Trophoblast cell (in vitro differentiated cells and primary cell): ENCODE data around the gene SLC35F3.

Source experiments
- DNase-seq, 2 donors: peaks; one replicate each; pipeline ENCODE4 v3.0.0-alpha.2; 2016
- H2AFZ ChIP-seq: 2 replicates; pipeline ENCODE4 v1.6.1; 2013; ENCODE audit warnings: low read length, moderate library complexity, mild to moderate bottlenecking; ENCODE audit not compliant: insufficient read depth, poor library complexity
- H2AK5ac ChIP-seq: 2 replicates; pipeline ENCODE4 v1.6.1; 2013; ENCODE audit warnings: mild to moderate bottlenecking, low read length
- H2BK120ac ChIP-seq: 2 replicates; pipeline ENCODE4 v1.6.1; 2013; ENCODE audit warnings: low read length, mild to moderate bottlenecking, moderate library complexity; ENCODE audit not compliant: insufficient read depth, poor library complexity
- H2BK12ac ChIP-seq: 2 replicates; pipeline ENCODE4 v1.6.1; 2013; ENCODE audit warnings: mild to moderate bottlenecking, low read length, moderate library complexity
- H2BK5ac ChIP-seq: 2 replicates; pipeline ENCODE4 v1.6.1; 2013; ENCODE audit warnings: low read length, low read depth, moderate library complexity, mild to moderate bottlenecking; ENCODE audit not compliant: poor library complexity
- H3K14ac ChIP-seq: 2 replicates; pipeline ENCODE4 v1.6.1; 2013; ENCODE audit warnings: mild to moderate bottlenecking, low read length
- H3K18ac ChIP-seq: 2 replicates; pipeline ENCODE4 v1.6.1; 2013; ENCODE audit warnings: mild to moderate bottlenecking, low read length
- H3K23ac ChIP-seq: 2 replicates; pipeline ENCODE4 v1.6.1; 2013; ENCODE audit warnings: low read length
- H3K27ac ChIP-seq: 2 replicates; pipeline ENCODE4 v1.5.1; 2013; ENCODE audit warnings: low read depth, mild to moderate bottlenecking, inconsistent platforms, low read length, moderate library complexity
- H3K27me3 ChIP-seq: 2 replicates; pipeline ENCODE4 v1.6.1; 2013; ENCODE audit warnings: inconsistent platforms, mild to moderate bottlenecking, low read length, moderate library complexity; ENCODE audit not compliant: insufficient read depth
- H3K36me3 ChIP-seq, 2 experiments: 1 replicate in 1 of 2; 2 replicates in 1 of 2; pipeline ENCODE4 v1.6.1; 2013; ENCODE audit warnings: low read length in 2 of 2, mild to moderate bottlenecking in 2 of 2, moderate library complexity in 1 of 2; ENCODE audit not compliant: insufficient read depth in 2 of 2, control insufficient read depth in 1 of 2
- H3K4ac ChIP-seq: 2 replicates; pipeline ENCODE4 v1.6.1; 2013; ENCODE audit warnings: low read depth, mild to moderate bottlenecking, low read length, moderate library complexity
- H3K4me1 ChIP-seq, 2 experiments: 1 replicate in 1 of 2; 2 replicates in 1 of 2; pipeline ENCODE4 v1.6.1; 2013; ENCODE audit warnings: low read length in 2 of 2, mild to moderate bottlenecking in 2 of 2, moderate library complexity in 1 of 2; ENCODE audit not compliant: insufficient read depth in 2 of 2, control insufficient read depth in 1 of 2
- H3K4me2 ChIP-seq: 2 replicates; pipeline ENCODE4 v1.6.1; 2013; ENCODE audit warnings: inconsistent platforms, mild to moderate bottlenecking, low read length, moderate library complexity
- H3K4me3 ChIP-seq: 2 replicates; pipeline ENCODE4 v1.5.1; 2013; ENCODE audit warnings: mild to moderate bottlenecking, low read depth, low read length, inconsistent platforms
- H3K79me1 ChIP-seq: one replicate; pipeline ENCODE4 v1.6.1; 2013; ENCODE audit warnings: low read length
- H3K79me2 ChIP-seq: 2 replicates; pipeline ENCODE4 v1.6.1; 2013; ENCODE audit warnings: low read length, mild to moderate bottlenecking; ENCODE audit not compliant: control insufficient read depth, insufficient read depth, poor library complexity
- H3K9ac ChIP-seq: 2 replicates; pipeline ENCODE4 v1.6.1; 2013; ENCODE audit warnings: mild to moderate bottlenecking, low read length
- H3K9me3 ChIP-seq: 2 replicates; pipeline ENCODE4 v1.6.1; 2013; ENCODE audit warnings: low read depth, mild to moderate bottlenecking, control low read depth, inconsistent platforms, low read length; ENCODE audit not compliant: insufficient read depth
- H4K12ac ChIP-seq: 2 replicates; pipeline ENCODE4 v1.6.1; 2013; ENCODE audit warnings: low read depth, mild to moderate bottlenecking, low read length, moderate library complexity
- H4K8ac ChIP-seq: 2 replicates; pipeline ENCODE4 v1.6.1; 2013; ENCODE audit warnings: low read depth, mild to moderate bottlenecking, low read length, moderate library complexity
- H4K91ac ChIP-seq: one replicate; pipeline ENCODE4 v1.6.1; 2013; ENCODE audit warnings: low read depth, mild to moderate bottlenecking, low read length, moderate library complexity
- WGBS: extraction: QIAGEN DNeasy Blood & Tissue Kit; methylation state at CpG from one replicate; pipeline ENCODE4 v1.1.7; 2013; ENCODE audit warnings: missing lambda C conversion rate; ENCODE audit not compliant: insufficient read length, insufficient coverage; ENCODE audit errors: extremely low coverage; 5-methylcytosine and 5-hydroxymethylcytosine counted together

The SLC35F3 gene

GRCh38 chr1:234330843-234331215, 426.4 kb downstream of the SLC35F3 start:
- Histone ChIP-seq H2BK12ac (no peak overlapping the region), H3K79me2 (no peaks in the 10 kb centered on the region), H4K91ac (no peak overlapping the region), H4K8ac (no peak overlapping the region), H3K23ac (no peak overlapping the region), H3K4ac (no peak overlapping the region), H3K18ac (no peak overlapping the region), H3K79me1 (no peaks in the 10 kb centered on the region), H2AK5ac (no peak overlapping the region), H3K27ac (no peak overlapping the region), H3K4me2 (no peak overlapping the region), H4K12ac (no peak overlapping the region), H3K4me3 (no peak overlapping the region), H3K4me1 (no peaks in the 10 kb centered on the region), H2BK120ac (no peak overlapping the region), H2BK5ac (no peak overlapping the region), H3K9me3 (no peaks in the 10 kb centered on the region), H3K36me3 (no peaks in the 10 kb centered on the region), H3K14ac (no peak overlapping the region), H3K9ac (no peak overlapping the region), H2AFZ (no peak overlapping the region), H3K27me3 (no peaks in the 10 kb centered on the region)
- no peak for DNase-seq
- no CpG with 5 or more reads among the region's 4 CpGs for WGBS

DNA sequence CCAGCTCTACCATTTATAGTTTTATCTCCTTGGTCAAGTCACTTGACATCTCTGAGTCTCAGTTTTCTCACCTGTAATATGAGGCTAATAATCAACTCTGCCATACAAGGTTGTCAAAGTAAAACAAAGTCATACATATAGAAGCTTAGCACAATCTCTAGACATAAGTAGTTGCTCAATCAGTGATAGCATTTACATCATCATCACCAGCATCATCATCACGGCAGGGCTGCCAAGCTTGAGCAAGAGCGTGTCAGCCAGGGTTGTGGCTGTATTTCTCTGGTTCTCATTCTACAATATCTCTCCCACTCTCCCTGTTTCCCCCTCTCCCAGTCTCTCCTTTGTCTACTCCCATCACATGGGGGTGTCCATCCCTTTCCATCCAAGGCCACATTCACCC, 427.0 kb downstream of the SLC35F3 start:
- no peak overlapping the region for H3K27ac ChIP-seq
- no peak overlapping the region for H2AK5ac ChIP-seq
- H3K4me3 ChIP-seq: no peak overlapping the region
- H3K4ac ChIP-seq: no peak overlapping the region
- no peak overlapping the region for H4K12ac ChIP-seq
- H2BK120ac ChIP-seq: no peak overlapping the region
- H3K79me1 ChIP-seq: no peaks in the 10 kb centered on the region
- H3K36me3 ChIP-seq: no peaks in the 10 kb centered on the region
- no peaks in the 10 kb centered on the region for H3K9me3 ChIP-seq
- no peak overlapping the region for H2BK12ac ChIP-seq
- no peaks in the 10 kb centered on the region for H3K27me3 ChIP-seq
- peak in 1 of 2 donors; percentile 51 for DNase-seq
- no peak overlapping the region for H4K91ac ChIP-seq
- H3K79me2 ChIP-seq: no peaks in the 10 kb centered on the region
- H3K4me2 ChIP-seq: no peak overlapping the region
- H3K18ac ChIP-seq: no peak overlapping the region
- H2AFZ ChIP-seq: no peak overlapping the region
- H4K8ac ChIP-seq: no peak overlapping the region
- H3K4me1 ChIP-seq: no peaks in the 10 kb centered on the region
- no peak overlapping the region for H3K14ac ChIP-seq
- H2BK5ac ChIP-seq: no peak overlapping the region
- H3K9ac ChIP-seq: no peak overlapping the region
- no peak overlapping the region for H3K23ac ChIP-seq
- no CpG with 5 or more reads among the region's 2 CpGs for WGBS

- no peak overlapping the region for H2BK120ac ChIP-seq
- no peak for DNase-seq
- H3K79me1 ChIP-seq: no peaks in the 10 kb centered on the region
- no peak overlapping the region for H2AFZ ChIP-seq
- no peaks in the 10 kb centered on the region for H3K9me3 ChIP-seq
- no peaks in the 10 kb centered on the region for H3K27me3 ChIP-seq
- no peaks in the 10 kb centered on the region for H3K79me2 ChIP-seq
- no peak overlapping the region for H4K8ac ChIP-seq
- no peak overlapping the region for H3K14ac ChIP-seq
- H3K4me2 ChIP-seq: no peak overlapping the region
- no peaks in the 10 kb centered on the region for H3K4me1 ChIP-seq
- no peak overlapping the region for H4K91ac ChIP-seq
- no peak overlapping the region for H3K27ac ChIP-seq
- no peak overlapping the region for H3K4ac ChIP-seq
- no CpG with 5 or more reads among the region's 2 CpGs for WGBS
- H2AK5ac ChIP-seq: no peak overlapping the region
- no peak overlapping the region for H3K4me3 ChIP-seq
- no peak overlapping the region for H3K18ac ChIP-seq
- H3K36me3 ChIP-seq: no peaks in the 10 kb centered on the region
- H2BK12ac ChIP-seq: no peak overlapping the region
- no peak overlapping the region for H3K9ac ChIP-seq
- H2BK5ac ChIP-seq: no peak overlapping the region
- no peak overlapping the region for H3K23ac ChIP-seq
- H4K12ac ChIP-seq: no peak overlapping the region
Measured at GRCh38 chr1:234336359-234336758, 431.9 kb downstream of the SLC35F3 start.

DNA sequence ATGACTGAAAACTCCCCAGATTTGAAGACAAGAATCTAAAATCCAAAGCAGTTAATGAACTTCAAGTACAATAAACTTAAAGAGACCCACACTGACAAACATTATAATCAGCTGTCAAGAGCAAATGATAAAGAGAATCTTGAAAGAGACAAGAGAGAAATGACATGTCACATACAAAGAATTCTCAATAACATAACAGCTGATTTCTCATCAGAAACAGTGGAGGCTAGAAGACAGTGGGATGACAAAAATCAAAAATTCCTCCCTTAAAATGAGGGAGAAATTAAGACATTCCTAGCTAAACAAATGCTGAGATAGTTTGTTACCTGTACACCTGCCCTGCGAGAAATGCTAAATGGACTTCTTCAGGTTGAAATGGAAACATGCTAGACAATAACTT, 432.8 kb downstream of the SLC35F3 start:
- no peak overlapping the region for H4K8ac ChIP-seq
- H3K27me3 ChIP-seq: no peaks in the 10 kb centered on the region
- H3K4ac ChIP-seq: no peak overlapping the region
- no peaks in the 10 kb centered on the region for H3K4me1 ChIP-seq
- H3K27ac ChIP-seq: no peak overlapping the region
- no peak overlapping the region for H2AFZ ChIP-seq
- H3K23ac ChIP-seq: no peak overlapping the region
- H4K91ac ChIP-seq: no peak overlapping the region
- H2BK120ac ChIP-seq: no peak overlapping the region
- H3K18ac ChIP-seq: no peak overlapping the region
- H3K4me3 ChIP-seq: no peak overlapping the region
- no peaks in the 10 kb centered on the region for H3K79me2 ChIP-seq
- no peak overlapping the region for H3K4me2 ChIP-seq
- no peak overlapping the region for H4K12ac ChIP-seq
- H2AK5ac ChIP-seq: no peak overlapping the region
- no peak overlapping the region for H3K14ac ChIP-seq
- H3K9ac ChIP-seq: no peak overlapping the region
- H2BK12ac ChIP-seq: no peak overlapping the region
- no peaks in the 10 kb centered on the region for H3K36me3 ChIP-seq
- no CpG with 5 or more reads among the region's 1 CpG for WGBS
- no peaks in the 10 kb centered on the region for H3K9me3 ChIP-seq
- no peak overlapping the region for H2BK5ac ChIP-seq
- no peaks in the 10 kb centered on the region for H3K79me1 ChIP-seq
- DNase-seq: no peak
